Kidney (tissue), 14 donors: ENCODE data around the gene RNASE13. TPM values are rescaled to one million over a fixed set of nuclear protein-coding genes. Genes with fewer than 3 reads are reported as not detected.

Experiments
- DNase-seq, 5 donors: peaks; one replicate each; pipeline ENCODE4 v3.0.0-alpha.2; 2013 to 2020
- FAIRE-seq: peaks from 2 replicates; lab custom pipeline; 2012; peaks lifted over from hg19 to GRCh38; lab: Jason Lieb, UNC
- H3K27ac ChIP-seq, 2 donors: one replicate each; pipeline ENCODE4 v1.7.0; 2013; ENCODE audit warnings: low read depth in 2 of 2, low read length in 2 of 2, inconsistent platforms in 1 of 2
- H3K27me3 ChIP-seq: one replicate; pipeline ENCODE4 v1.7.1; 2013; ENCODE audit warnings: low read length, inconsistent platforms; ENCODE audit not compliant: control insufficient read depth, insufficient read depth
- H3K36me3 ChIP-seq, 3 donors: one replicate each; pipeline versions ENCODE4 v1.7.0 to v1.7.1; 2013; ENCODE audit warnings: low read length in 3 of 3, control low read depth in 1 of 3, inconsistent platforms in 1 of 3; ENCODE audit not compliant: insufficient read depth in 3 of 3, control insufficient read depth in 2 of 3
- H3K4me1 ChIP-seq, 3 donors: one replicate each; pipeline versions ENCODE4 v1.7.0 to v1.7.1; 2013; ENCODE audit warnings: low read length in 3 of 3, inconsistent platforms in 1 of 3, low read depth in 1 of 3; ENCODE audit not compliant: control insufficient read depth in 2 of 3, insufficient read depth in 2 of 3
- H3K4me3 ChIP-seq, 3 donors: one replicate each; pipeline versions ENCODE4 v1.7.0 to v1.8.1; 2013; ENCODE audit warnings: low read length in 3 of 3, control low read depth in 1 of 3, inconsistent platforms in 1 of 3
- H3K9ac ChIP-seq, 3 donors: one replicate each; pipeline versions ENCODE4 v1.7.0 to v1.7.1; 2013; ENCODE audit warnings: low read length in 3 of 3, control low read depth in 1 of 3, inconsistent platforms in 1 of 3
- H3K9me3 ChIP-seq, 3 donors: one replicate each; pipeline versions ENCODE4 v1.7.0 to v1.7.1; 2013; ENCODE audit warnings: low read length in 3 of 3, control low read depth in 1 of 3, inconsistent platforms in 1 of 3; ENCODE audit not compliant: control insufficient read depth in 2 of 3, insufficient read depth in 1 of 3
- CTCF ChIP-seq: IDR thresholded peaks from 3 replicates; pipeline ENCODE4 v1.5.1; 2012; ENCODE audit warnings: mild to moderate bottlenecking, moderate library complexity, borderline replicate concordance; ENCODE audit not compliant: insufficient read depth; ENCODE audit errors: extremely low read depth
- intact Hi-C: fragments of 100-400 bp; cut with DNase I; formaldehyde crosslinking; loops from one replicate; pipeline ENCODE4 v1.11.1; 2022
- polyA plus RNA-seq: library from polyadenylated mRNA; stranded (reverse); fragments of 350-450 nt; fragmentation: Illumina TruSeq; extraction: RNeasy Lipid Tissue Mini Kit (QIAGEN cat#74804); gene quantifications from one replicate; pipeline ENCODE4 v1.2.3, GENCODE V29; 2014; ENCODE audit warnings: low read depth, low replicate concordance; ENCODE audit not compliant: insufficient read depth
- total RNA-seq: library from RNA; stranded (reverse); fragmentation: NEBNext Ultra II Directional; extraction: Animal tissue kit (Norgen Biotek cat#: 25700); gene quantifications from one replicate; pipeline ENCODE4 v1.2.1, GENCODE V29; 2021
- donor health status: control.
- donor health status: control.
- donor health status: control.
- donor health status: control.
- donor health status: control.
- donor health status: DM: yes; HTN: yes; CAD: no.
- donor health status: Normal renal cell carcinoma (clear cell type).

The RNASE13 gene
- total and polyA plus RNA-seq, 2 donors from 2014 or later: not detected

GRCh38 chr14:21032326-21033132, 2.1 kb downstream of the RNASE13 start:
- intact Hi-C loops: no loop called here
- no peak overlapping the region for H3K4me3 ChIP-seq
- no peaks in the 10 kb centered on the region for H3K36me3 ChIP-seq
- H3K9me3 ChIP-seq: no peaks in the 10 kb centered on the region
- no peak overlapping the region for H3K27ac ChIP-seq
- no peaks in the 10 kb centered on the region for H3K27me3 ChIP-seq
- H3K9ac ChIP-seq: no peak overlapping the region
- no peak for FAIRE-seq
- no peaks in the 10 kb centered on the region for H3K4me1 ChIP-seq
- no peak for TF ChIP-seq CTCF
- no peak for DNase-seq

GRCh38 chr14:21030531-21030930, 4.1 kb downstream of the RNASE13 start:
- intact Hi-C loops: no loop called here
- Histone ChIP-seq H3K27ac (no peak overlapping the region), H3K36me3 (no peaks in the 10 kb centered on the region), H3K4me1 (peaks cover 0 to 4% (median 0%) of the 10 kb centered on the region in 3 donors), H3K27me3 (no peaks in the 10 kb centered on the region), H3K9me3 (no peaks in the 10 kb centered on the region), H3K4me3 (no peak overlapping the region), H3K9ac (no peak overlapping the region)
- FAIRE-seq (no peak), DNase-seq (no peak)
- TF ChIP-seq CTCF: no peak

- H3K27me3 ChIP-seq: no peaks in the 10 kb centered on the region
- no peak within 1 kb of the TSS for H3K4me3 ChIP-seq
- H3K4me1 ChIP-seq: peaks cover 0 to 4% (median 0%) of the 10 kb centered on the region in 3 donors
- DNase-seq (no peak), FAIRE-seq (no peak)
- H3K9ac ChIP-seq: no peak within 1 kb of the TSS
- H3K9me3 ChIP-seq: no peaks in the 10 kb centered on the region
- H3K36me3 ChIP-seq: no peaks in the 10 kb centered on the region
- TF ChIP-seq CTCF: no peak
- H3K27ac ChIP-seq: no peak within 1 kb of the TSS
- intact Hi-C loops: no loop called here
These were observed 4.7 kb downstream of the RNASE13 start, which contains the start of gene TPPP2 for GRCh38 chr14:21029917-21030316. TSS of gene TPPP2 (plus strand) at chr14:21030217. CDS start at chr14:21030582, 365 bp downstream.
